GM18505 (cell line): Measurements from ENCODE around the gene ARHGDIA.

Source experiments
- ATAC-seq: cut with Tn5 transposase; IDR thresholded peaks from one replicate; pipeline ENCODE4 v1.9.1; 2021; ENCODE audit not compliant: unreplicated experiment
- POLR2A ChIP-seq: IDR thresholded peaks from 4 replicates; pipeline ENCODE4 v1.6.1; 2011; ENCODE audit warnings: borderline replicate concordance; ENCODE audit not compliant: insufficient read depth, insufficient read length; ENCODE audit errors: extremely low read depth

ARHGDIA gene

DNA sequence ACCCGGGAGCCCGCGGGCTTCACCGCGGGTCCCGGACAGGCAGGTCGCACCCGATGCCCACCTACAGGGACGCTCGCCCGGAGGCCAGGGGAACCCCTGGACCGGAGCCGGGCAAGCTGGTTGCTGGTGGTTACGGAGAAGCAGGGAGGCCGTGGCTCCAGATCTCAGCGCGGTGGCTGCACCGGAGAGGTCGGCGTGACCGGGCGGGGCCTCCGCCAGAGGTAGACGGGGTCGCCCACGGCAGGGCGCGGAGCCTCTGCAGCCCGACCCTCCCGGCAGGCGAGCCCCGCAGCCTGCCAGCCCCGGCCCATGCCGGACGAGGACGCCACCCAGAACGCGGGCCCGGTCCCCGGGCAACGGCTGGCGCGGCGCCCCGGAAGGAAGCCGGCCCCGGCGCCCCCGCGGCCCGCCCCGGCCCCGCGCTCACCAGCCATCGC is 39.7 kb upstream of the ARHGDIA start:
- TF ChIP-seq POLR2A, result no peak

DNA sequence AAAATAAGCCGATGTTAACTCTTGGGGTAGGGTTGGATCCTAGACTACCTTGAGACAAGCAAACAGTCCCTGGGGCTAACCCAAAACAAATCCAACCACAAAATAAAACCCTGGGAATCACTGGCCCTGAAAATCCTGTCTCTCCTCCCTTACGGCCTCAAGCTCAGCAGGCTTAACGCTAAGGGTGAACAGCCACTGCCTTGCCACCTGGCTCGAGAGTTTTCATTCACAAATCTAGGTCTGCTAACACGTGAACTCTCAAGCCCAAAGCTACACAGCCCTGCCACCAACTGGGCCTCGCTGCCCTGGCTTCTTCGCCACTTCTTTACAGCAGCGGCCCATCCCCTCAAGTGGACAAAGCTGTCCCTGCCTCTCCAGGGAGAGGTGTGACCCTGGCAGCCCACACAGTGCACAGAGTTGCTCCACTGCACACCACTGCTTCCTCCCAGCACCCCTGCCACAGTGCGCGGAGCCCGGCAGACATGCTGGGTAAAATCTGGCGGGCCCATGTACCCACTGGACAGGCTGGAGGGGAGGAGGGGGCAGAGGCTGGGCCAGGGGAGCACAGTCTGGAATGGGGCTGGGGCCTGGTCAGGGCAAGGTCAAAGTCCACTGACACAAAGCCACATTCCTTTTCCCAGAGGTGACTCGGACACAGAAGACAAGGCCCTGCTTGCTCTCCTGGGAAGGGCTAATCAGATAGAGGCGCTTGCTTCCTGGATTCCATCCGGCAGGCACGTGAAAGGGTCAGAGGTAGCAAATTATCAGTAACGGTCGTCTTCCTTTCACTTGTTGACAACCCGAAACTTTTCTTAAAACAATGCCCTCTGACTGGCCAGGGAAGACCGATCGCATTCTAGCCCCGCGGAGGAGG is 39.1 kb upstream of the ARHGDIA start:
- ATAC-seq, result no peak
- TF ChIP-seq POLR2A, result no peak

More for the DNA sequence above, 39.7 kb upstream of the ARHGDIA start:
- peak; percentile 39 for ATAC-seq

DNA sequence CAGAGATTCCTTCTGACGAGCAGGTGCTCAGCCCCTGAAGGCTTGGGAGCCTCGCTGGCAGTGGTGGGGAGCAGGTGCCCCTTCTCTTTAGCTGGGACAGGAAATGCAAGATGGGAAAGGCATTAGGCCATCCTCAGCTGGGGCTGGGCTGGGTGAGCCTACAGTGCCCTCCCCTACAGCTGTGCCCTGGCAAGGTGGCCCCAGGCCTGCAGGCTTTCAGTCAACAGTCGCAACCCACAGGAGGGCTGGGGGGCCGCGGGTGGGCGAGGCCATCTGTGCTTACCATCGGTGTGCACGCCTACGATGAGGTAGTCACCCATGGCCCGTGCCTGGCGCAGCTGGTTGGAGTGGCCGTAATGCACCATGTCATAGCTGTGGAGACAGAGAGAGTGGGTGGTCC is 38.1 kb upstream of the ARHGDIA start:
- no peak for TF ChIP-seq POLR2A
- ATAC-seq, result no peak

DNA sequence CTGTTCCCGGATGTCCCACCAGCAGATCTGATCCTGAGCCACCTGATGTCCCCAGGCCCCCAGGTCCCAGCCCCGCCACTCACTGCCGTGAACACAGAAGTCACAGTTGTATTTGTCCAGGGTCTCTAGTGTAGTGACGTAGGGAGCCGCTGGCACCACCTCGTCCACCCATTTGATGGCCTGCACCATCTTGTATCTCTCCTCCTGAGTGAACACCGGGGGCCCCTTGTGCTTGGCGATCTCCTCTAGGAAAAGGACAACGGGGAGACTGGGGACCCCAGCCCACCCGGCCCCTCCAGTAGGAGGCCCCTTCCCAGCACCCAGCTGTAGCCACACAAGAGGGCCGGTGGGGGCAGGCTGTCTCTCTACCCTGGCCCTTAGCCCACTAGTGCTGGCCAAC is 37.7 kb upstream of the ARHGDIA start:
- TF ChIP-seq POLR2A, result no peak
- ATAC-seq, result no peak

DNA sequence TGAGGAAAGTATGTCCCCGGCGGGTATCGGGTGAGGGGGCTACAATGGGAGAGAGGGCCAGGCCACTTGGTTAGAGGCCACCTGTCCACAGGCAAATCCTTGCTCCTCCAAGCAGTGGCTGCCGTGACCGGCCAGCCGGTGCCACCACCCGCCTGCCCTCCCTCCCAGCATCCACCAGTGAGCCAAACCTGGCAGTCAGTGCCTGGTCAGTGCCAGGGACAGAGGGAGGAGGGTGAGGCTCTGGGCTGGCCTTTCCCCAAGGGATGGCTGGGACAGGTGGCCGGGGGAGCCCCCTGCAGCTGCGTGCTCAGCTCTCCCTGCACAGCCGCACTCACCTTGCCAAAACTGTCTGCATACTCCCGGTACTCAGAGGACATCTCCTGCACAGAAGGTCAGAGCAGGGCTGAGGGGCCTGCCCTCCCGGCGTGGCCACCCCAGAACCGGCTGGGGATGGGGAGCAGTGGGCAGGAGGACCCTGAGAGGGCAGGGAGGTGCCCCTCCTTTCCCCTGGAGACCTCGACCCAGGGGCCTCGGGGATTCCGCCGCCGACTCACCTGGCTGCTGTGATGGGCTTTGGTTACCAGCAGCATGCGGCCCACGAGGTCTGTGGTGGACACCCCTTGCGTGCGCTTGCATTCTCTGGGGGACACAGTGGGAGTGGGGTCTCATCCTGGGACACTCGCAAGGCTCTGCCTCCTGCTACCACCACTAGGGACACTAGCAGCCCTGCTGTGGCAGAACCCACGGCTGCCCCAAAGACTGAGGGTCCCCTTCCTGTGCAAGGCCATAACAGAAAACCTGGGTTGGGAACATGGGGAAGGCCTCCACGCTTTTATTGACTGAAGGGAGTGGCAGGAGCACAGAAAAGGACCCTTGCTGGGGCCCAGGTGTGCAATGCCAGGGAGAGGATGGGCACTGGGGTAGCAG is 36.3 kb upstream of the ARHGDIA start:
- no peak for TF ChIP-seq POLR2A
- ATAC-seq, result no peak

DNA sequence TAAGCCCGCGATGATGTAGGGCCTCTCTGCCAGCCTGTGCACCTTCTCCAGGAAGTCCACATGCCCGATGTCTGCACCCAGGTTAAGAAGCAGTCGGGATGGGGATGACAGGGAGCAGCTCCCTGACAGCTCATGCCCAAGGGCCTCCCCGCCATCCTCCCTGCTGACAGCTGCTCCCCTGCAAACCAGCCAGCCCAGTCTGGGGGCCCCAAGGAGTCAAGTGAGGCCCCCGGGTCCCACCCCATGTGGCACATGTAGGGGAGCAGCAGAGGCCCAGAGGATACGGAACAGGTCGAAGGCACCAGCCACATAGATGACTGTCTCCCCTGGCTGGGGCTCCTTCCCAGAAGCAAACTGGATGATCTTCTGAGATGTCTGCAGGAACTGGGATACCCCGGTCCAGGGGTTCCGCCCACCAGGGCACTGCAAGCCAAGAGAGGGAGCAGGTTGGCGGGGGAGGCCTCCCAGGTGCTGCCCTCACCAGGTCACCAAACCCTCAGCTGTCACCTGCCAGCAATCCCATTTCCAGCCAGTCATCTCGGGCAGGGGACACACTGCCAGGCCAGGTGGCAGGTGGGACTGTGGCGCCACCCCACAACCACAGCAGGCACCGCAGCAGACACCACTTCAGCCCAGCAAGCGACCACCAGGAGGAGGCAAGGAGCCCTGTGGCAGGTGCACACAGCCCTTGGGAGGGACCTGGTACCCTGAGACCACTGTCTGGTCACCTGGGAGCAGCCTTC is 35.5 kb upstream of the ARHGDIA start:
- no peak for ATAC-seq
- no peak for TF ChIP-seq POLR2A

DNA sequence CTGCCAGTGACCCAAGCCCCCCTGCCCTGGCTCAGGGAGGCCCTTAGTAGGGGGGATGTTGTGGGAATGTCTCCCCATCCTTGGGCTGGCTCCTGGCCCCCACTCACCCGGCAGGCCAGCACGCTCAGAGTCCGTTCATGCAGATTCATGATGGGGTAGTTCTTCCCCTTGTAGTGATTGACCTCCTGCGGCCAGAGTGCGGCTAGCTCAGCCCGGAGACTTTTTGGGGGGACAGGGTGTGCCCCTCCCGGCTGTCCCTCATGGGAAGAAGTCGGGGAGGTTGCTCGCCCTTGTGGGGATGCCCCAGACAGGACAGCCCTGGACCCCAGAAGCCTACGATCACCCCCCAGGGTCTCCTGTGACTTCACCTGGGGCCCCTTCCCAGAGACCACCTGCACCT is 34.9 kb upstream of the ARHGDIA start:
- ATAC-seq, result no peak
- TF ChIP-seq POLR2A, result no peak

DNA sequence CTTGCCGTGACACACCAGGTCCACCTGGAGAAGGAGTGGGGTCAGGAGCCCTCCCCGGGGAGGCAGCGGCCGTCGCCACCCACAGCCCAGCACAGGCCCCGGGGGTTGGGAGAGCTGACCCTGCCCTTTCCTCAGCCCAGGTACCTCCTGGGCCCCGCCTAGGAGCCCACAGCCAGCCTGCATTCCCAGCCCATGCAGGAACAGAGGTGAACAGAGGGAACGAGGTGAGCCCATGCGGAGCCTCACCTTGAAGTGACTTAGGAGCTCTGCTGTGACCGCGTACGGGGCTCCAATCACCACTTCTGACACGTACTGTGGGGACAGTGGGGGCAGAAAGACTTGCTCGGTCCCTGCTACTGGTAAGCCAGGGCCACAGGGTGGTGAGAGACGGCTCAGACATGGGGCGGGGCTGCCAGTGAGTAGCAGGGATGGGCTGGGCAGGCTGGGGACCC is 34.3 kb upstream of the ARHGDIA start:
- no peak for ATAC-seq
- TF ChIP-seq POLR2A, result no peak

DNA sequence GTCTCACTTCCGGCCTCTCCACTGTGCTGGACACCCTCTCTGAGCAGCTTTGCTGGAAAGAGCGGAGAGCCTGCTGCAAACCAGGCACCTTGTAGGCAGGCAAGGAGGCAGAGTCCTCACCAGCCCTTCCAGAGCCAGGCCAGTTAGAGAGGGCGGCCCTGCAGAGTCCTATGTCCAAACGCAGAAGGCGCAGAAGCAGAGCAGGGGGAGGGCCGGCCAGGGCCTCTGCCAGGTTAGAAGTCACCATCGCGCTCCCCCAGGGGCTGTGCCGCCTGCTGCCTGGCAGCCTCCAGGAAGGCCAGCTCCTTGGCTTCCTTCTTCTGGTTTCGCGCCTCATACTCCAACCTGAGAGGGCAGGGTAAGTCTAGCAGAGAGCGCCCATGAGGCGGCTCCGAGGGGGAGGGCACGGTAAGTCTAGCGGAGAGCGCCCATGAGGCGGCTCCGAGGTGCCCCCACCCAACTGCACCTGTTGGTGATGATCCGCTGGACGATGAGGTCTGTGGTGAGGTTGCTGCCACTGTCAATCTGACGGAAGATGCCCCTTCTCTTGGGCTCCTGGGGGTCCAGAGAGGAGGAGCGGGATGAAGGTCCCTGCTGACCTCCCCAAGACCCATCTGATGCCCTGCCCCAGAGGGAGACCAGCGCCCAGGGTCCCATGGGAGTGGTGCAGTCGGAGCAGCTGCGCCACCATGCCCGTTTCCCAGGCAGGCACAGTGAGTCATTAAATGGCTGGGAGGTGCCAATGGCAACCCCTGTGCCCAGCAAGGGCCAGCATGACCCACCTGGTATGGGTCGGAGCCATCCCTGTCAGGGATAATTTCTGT is 33.7 kb upstream of the ARHGDIA start:
- no peak for ATAC-seq
- TF ChIP-seq POLR2A, result no peak

DNA sequence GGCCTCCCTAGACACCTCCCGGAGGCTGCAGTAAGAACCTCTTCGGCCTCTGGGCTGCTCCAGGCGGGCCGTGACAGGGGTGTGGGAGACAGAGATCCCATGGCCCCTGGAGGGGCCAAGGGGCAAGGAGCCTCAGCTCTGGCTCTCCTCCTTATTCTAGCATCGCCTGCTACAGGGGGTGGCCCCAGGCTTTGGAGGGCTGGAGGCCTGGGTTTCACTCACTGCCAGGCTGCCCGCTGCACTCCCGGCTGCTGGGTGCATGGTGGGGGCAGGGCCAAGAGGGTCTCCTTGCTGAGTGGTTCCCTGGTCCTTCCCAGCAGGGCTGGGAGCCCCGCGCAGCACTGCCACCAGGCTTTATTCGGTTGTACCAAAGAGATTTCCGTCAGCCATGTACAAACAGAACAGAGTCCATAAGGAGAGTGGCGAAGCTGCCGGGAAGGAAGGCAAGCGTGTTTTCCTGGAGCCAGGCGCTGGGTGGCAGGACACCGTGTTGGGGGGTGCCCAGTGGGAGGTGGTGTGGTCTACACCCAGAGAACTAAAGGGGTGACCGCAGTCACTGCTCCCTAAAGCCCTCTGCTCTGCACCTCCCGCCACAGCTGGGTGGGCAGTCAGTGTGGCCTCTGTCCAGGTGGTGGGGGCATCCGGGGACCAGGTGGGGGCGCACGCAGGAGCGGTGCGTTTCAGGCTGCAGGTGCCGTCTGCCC is 32.9 kb upstream of the ARHGDIA start:
- no peak for ATAC-seq
- no peak for TF ChIP-seq POLR2A

DNA sequence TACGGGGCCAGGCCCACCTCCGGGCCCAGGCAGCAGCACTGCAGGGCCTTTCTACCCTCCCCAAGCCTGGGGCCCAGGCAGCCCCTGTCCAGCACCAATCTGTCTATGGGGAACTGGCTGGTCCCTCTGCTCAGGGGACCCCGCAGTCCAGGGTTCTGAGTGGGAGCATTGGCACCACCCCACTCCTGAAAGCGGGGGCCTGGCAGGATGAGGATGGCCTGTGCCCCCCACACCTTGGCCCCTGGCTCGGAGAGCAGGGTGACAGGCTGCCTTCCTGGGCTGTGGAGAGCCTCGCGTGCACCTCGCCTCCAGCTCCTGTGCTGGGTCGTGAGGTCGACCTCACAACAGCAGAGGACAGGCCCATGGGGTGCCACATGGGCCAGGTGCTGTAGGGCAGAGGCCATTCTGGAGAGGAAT is 32.3 kb upstream of the ARHGDIA start:
- no peak for TF ChIP-seq POLR2A
- ATAC-seq, result no peak
